ENCODE measurements around the gene PRKCB. TPM values are rescaled to one million over a fixed set of nuclear protein-coding genes. Genes with fewer than 3 reads are reported as not detected.

The PRKCB gene
- polyA plus RNA-seq, 1 experiment, result not detected

- CTCF ChIA-PET, result no interaction called here
- POLR2A ChIA-PET, result no interaction called here
Observed at GRCh38 chr16:24119807-24120206, 284.0 kb downstream of the PRKCB start.

GRCh38 chr16:24123275-24123674 lies 287.5 kb downstream of the PRKCB start:
- H3K4me3 ChIP-seq (ENCODE audit: low read depth, low read length), result no peak overlapping the region
- DNase-seq (ENCODE audit: low read depth), result no peak
- ChIA-PET CTCF (no interaction called here), POLR2A (no interaction called here)
- no peak for TF ChIP-seq CTCF (IDR thresholded peaks at IDR 0.05; ENCODE audit: insufficient read depth, low read depth, low read length)
- no peaks in the 10 kb centered on the region for H3K27me3 ChIP-seq (ENCODE audit: control insufficient read depth, insufficient read depth, low read length)
- H3K36me3 ChIP-seq (ENCODE audit: control insufficient read depth, insufficient read depth, low read length), result no peaks in the 10 kb centered on the region

More at GRCh38 chr16:24119807-24120206, 284.0 kb downstream of the PRKCB start:
- no peak for DNase-seq (ENCODE audit: low read depth)
- no peak for TF ChIP-seq CTCF (IDR thresholded peaks at IDR 0.05; ENCODE audit: insufficient read depth, low read depth, low read length)
- H3K27me3 ChIP-seq (ENCODE audit: control insufficient read depth, insufficient read depth, low read length), result no peaks in the 10 kb centered on the region
- H3K4me3 ChIP-seq (ENCODE audit: low read depth, low read length), result no peak overlapping the region
- H3K36me3 ChIP-seq (ENCODE audit: control insufficient read depth, insufficient read depth, low read length), result no peaks in the 10 kb centered on the region

GRCh38 chr16:24124291-24124690 lies 288.5 kb downstream of the PRKCB start:
- Histone ChIP-seq H3K27me3 (ENCODE audit: control insufficient read depth, insufficient read depth, low read length) (no peaks in the 10 kb centered on the region), H3K36me3 (ENCODE audit: control insufficient read depth, insufficient read depth, low read length) (no peaks in the 10 kb centered on the region), H3K4me3 (ENCODE audit: low read depth, low read length) (no peak overlapping the region)
- no peak for DNase-seq (ENCODE audit: low read depth)
- ChIA-PET CTCF (no interaction called here), POLR2A (no interaction called here)
- TF ChIP-seq CTCF (IDR thresholded peaks at IDR 0.05; ENCODE audit: insufficient read depth, low read depth, low read length), result no peak

- H3K36me3 ChIP-seq (ENCODE audit: control insufficient read depth, insufficient read depth, low read length), result no peaks in the 10 kb centered on the region
- POLR2A ChIA-PET, result no interaction called here
- no peak for DNase-seq (ENCODE audit: low read depth)
- H3K4me3 ChIP-seq (ENCODE audit: low read depth, low read length), result no peak overlapping the region
- no peak for TF ChIP-seq CTCF (IDR thresholded peaks at IDR 0.05; ENCODE audit: insufficient read depth, low read depth, low read length)
- H3K27me3 ChIP-seq (ENCODE audit: control insufficient read depth, insufficient read depth, low read length), result no peaks in the 10 kb centered on the region
- CTCF ChIA-PET, result interaction anchor here (1.0 kb wide), 1 partner anchor 10 kb away, joined by 3 read pairs; no protein-coding TSS in a partner anchor
Observed at GRCh38 chr16:24125214-24125613, 289.4 kb downstream of the PRKCB start.

- H3K36me3 ChIP-seq (ENCODE audit: control insufficient read depth, insufficient read depth, low read length), result no peaks in the 10 kb centered on the region
- no peak for DNase-seq (ENCODE audit: low read depth)
- POLR2A ChIA-PET, result no interaction called here
- no peaks in the 10 kb centered on the region for H3K27me3 ChIP-seq (ENCODE audit: control insufficient read depth, insufficient read depth, low read length)
- H3K4me3 ChIP-seq (ENCODE audit: low read depth, low read length), result no peak overlapping the region
- CTCF ChIA-PET, result no interaction called here
- no peak for TF ChIP-seq CTCF (IDR thresholded peaks at IDR 0.05; ENCODE audit: insufficient read depth, low read depth, low read length)
Observed at GRCh38 chr16:24129412-24129918, 293.7 kb downstream of the PRKCB start.

Measured in BJ (cell line).